ENCODE data around the gene ORC1. TPM values are rescaled to one million over a fixed set of nuclear protein-coding genes. Genes with fewer than 3 reads are reported as not detected.

The ORC1 gene
- total RNA-seq, 2 experiments from 2014 or later, result 42.0 to 43.7 TPM

GRCh38 chr1:52355847-52356505 is 48.2 kb downstream of the ORC1 start:
- ChIA-PET POLR2A (no interaction called here), CTCF (no interaction called here)

- ChIA-PET CTCF (no interaction called here), POLR2A (no interaction called here)
Observed at GRCh38 chr1:52355436-52355835, 48.8 kb downstream of the ORC1 start.

GRCh38 chr1:52352690-52353089 is 51.5 kb downstream of the ORC1 start:
- ChIA-PET CTCF (no interaction called here), POLR2A (no interaction called here)

- ChIA-PET CTCF (interaction anchor here (0.7 kb wide), 1 partner anchor 139 kb away, joined by 3 read pairs; no protein-coding TSS in a partner anchor), POLR2A (no interaction called here)
Observed at GRCh38 chr1:52348704-52349300, 55.4 kb downstream of the ORC1 start.

- CTCF ChIA-PET, result no interaction called here
- POLR2A ChIA-PET, result no interaction called here
Observed at GRCh38 chr1:52346653-52347052, 57.6 kb downstream of the ORC1 start.

- ChIA-PET POLR2A (no interaction called here), CTCF (no interaction called here)
Observed at GRCh38 chr1:52345252-52345651, 59.0 kb downstream of the ORC1 start.

- ChIA-PET POLR2A (no interaction called here), CTCF (interaction anchor here (0.7 kb wide), 1 partner anchor 1392 kb away, joined by 3 read pairs; no protein-coding TSS in a partner anchor)
Observed at GRCh38 chr1:52343979-52344378, 60.2 kb downstream of the ORC1 start.

GRCh38 chr1:52341655-52342260 is 62.5 kb downstream of the ORC1 start:
- ChIA-PET CTCF (no interaction called here), POLR2A (no interaction called here)

GRCh38 chr1:52337439-52337838 is 66.8 kb downstream of the ORC1 start:
- CTCF ChIA-PET, result no interaction called here
- POLR2A ChIA-PET, result no interaction called here

GRCh38 chr1:52334906-52335528 is 69.2 kb downstream of the ORC1 start:
- CTCF ChIA-PET, result no interaction called here
- POLR2A ChIA-PET, result no interaction called here

GRCh38 chr1:52332411-52332810 is 71.8 kb downstream of the ORC1 start:
- ChIA-PET POLR2A (no interaction called here), CTCF (no interaction called here)

- POLR2A ChIA-PET, result no interaction called here
- CTCF ChIA-PET, result no interaction called here
Observed at GRCh38 chr1:52328615-52329014, 75.6 kb downstream of the ORC1 start.

- ChIA-PET POLR2A (no interaction called here), CTCF (no interaction called here)
Observed at GRCh38 chr1:52325786-52326185, 78.4 kb downstream of the ORC1 start.

GRCh38 chr1:52323731-52324130 is 80.5 kb downstream of the ORC1 start:
- CTCF ChIA-PET, result interaction anchor here (0.6 kb wide), 1 partner anchor 739 kb away, joined by 4 read pairs; no protein-coding TSS in a partner anchor

More at GRCh38 chr1:52323731-52324130, 80.5 kb downstream of the ORC1 start:
- POLR2A ChIA-PET, result no interaction called here

Other genes with a start within 250 kb of the ORC1 start
- gene CC2D1B, start 38.2 kb downstream of the ORC1 start, total RNA-seq, result 10 to 100 TPM; 35.9 to 37.2 TPM
- gene PRPF38A, start 179 bp upstream of the ORC1 start, total RNA-seq, result 100 to 1,000 TPM; 117 to 121 TPM
- 10 to 100 TPM; 43.8 to 50.2 TPM for gene TUT4, start 148.7 kb upstream of the ORC1 start, total RNA-seq
- gene GPX7, start 197.9 kb upstream of the ORC1 start, total RNA-seq, result 10 to 100 TPM; 26.6 to 27.8 TPM
- 10 to 100 TPM; 13.0 to 13.1 TPM for gene SHISAL2A, start 228.7 kb upstream of the ORC1 start, total RNA-seq